Adrenal gland (tissue), 12 donors: ENCODE data around the gene TAF15. TPM values are rescaled to one million over a fixed set of nuclear protein-coding genes. Genes with fewer than 3 reads are reported as not detected.

ENCODE experiments used
- DNase-seq, 7 donors: peaks; one replicate each; pipeline ENCODE4 v3.0.0-alpha.2; 2019 to 2020
- H3K27ac ChIP-seq, 5 donors: fragments of 200-600 bp; sonication (generic) in 4 of 5; 1 replicate in 3 of 5; 2 replicates in 2 of 5; pipeline versions ENCODE4 v1.5.1 to v1.8.0; 2016 to 2020; ENCODE audit warnings: mild to moderate bottlenecking in 1 of 5
- H3K27me3 ChIP-seq: fragments of 200-600 bp; 2 replicates; pipeline ENCODE4 v1.8.0; 2021
- H3K36me3 ChIP-seq, 2 donors: fragments of 200-600 bp; replicated peaks in 1 of 2; 1 replicate in 1 of 2; 2 replicates in 1 of 2; pipeline versions ENCODE4 v1.5.1 to v1.8.0; 2018 to 2022
- H3K4me1 ChIP-seq, 2 donors: fragments of 200-600 bp; replicated peaks in 1 of 2; 1 replicate in 1 of 2; 2 replicates in 1 of 2; pipeline versions ENCODE4 v1.5.1 to v1.8.0; 2018 to 2021
- H3K4me3 ChIP-seq, 4 donors: fragments of 200-600 bp; sonication (generic) in 3 of 4; one replicate each; pipeline ENCODE4 v1.5.1; 2016 to 2018
- H3K9me3 ChIP-seq, 3 donors: fragments of 200-600 bp; sonication (generic) in 1 of 3; replicated peaks in 1 of 3; 1 replicate in 2 of 3; 2 replicates in 1 of 3; pipeline versions ENCODE4 v1.5.1 to v1.8.0; 2016 to 2021
- POLR2A ChIP-seq, 2 donors: fragments of 450-650 bp; IDR thresholded peaks; one replicate each; pipeline ENCODE4 v1.6.1; 2017; ENCODE audit warnings: antibody characterized with exemption in 2 of 2, mild to moderate bottlenecking in 2 of 2, moderate library complexity in 1 of 2
- WGBS, 4 donors: extraction: QIAGEN DNeasy Blood & Tissue Kit in 2 of 4; methylation state at CpG; one replicate each; pipeline versions ENCODE4 v1.1.5 to v1.1.7; 2013 to 2017; 5-methylcytosine and 5-hydroxymethylcytosine counted together
- intact Hi-C, 2 donors: fragments of 100-400 bp; cut with DNase I; formaldehyde crosslinking; loops; one replicate each; pipeline versions ENCODE4 v1.14.1 to v1.15.0; 2022 to 2023
- polyA plus RNA-seq, 3 donors: library from polyadenylated mRNA; stranded (reverse); fragments of 200-250 nt in 2 of 3; fragments of 350-450 nt in 1 of 3; fragmentation: Illumina TruSeq in 1 of 3; extraction: RNeasy Lipid Tissue Mini Kit (QIAGEN cat#74804) in 1 of 3; gene quantifications; one replicate each; pipeline ENCODE4 v1.2.3, GENCODE V29; 2013 to 2014
- total RNA-seq, 9 donors: library from RNA; depleted of rRNA in 4 of 9; stranded (reverse); fragments of >200 nt in 4 of 9; fragments of 120-200 nt in 1 of 9; fragmentation: NEBNext Ultra II Directional in 1 of 9; extraction: Animal tissue kit (Norgen Biotek cat#: 25700) in 1 of 9; gene quantifications; one replicate each; pipeline versions ENCODE4 v1.1.0 to v1.2.4, GENCODE V29; 2013 to 2023
- TF ChIP-seq, protein P1 (sequence below), 6 experiments: fragments of 450-650 bp in 4 of 6; fragments of 200-600 bp in 2 of 6; sonication (generic) in 1 of 6; IDR thresholded peaks; 1 replicate in 5 of 6; 2 replicates in 1 of 6; pipeline versions ENCODE4 v1.5.1 to v1.8.0; 2016 to 2021; ENCODE audit warnings: antibody characterized with exemption in 6 of 6, mild to moderate bottlenecking in 2 of 6, moderate library complexity in 1 of 6
- donor health status: healthy with polysubstance abuse.
- donor health status: Bipolar disorder and iron deficiency.
- donor health status: DM: yes; HTN: yes; CAD: no.
- donor health status: DM: no; HTN: no; CAD: no.
- donor health status: DM: no; HTN: no; CAD: no.
- donor health status: DM: yes; HTN: yes; CAD: no.

TAF15 gene
- total and polyA plus RNA-seq, 12 donors, result 27.8 to 213 (median 145) TPM

DNA sequence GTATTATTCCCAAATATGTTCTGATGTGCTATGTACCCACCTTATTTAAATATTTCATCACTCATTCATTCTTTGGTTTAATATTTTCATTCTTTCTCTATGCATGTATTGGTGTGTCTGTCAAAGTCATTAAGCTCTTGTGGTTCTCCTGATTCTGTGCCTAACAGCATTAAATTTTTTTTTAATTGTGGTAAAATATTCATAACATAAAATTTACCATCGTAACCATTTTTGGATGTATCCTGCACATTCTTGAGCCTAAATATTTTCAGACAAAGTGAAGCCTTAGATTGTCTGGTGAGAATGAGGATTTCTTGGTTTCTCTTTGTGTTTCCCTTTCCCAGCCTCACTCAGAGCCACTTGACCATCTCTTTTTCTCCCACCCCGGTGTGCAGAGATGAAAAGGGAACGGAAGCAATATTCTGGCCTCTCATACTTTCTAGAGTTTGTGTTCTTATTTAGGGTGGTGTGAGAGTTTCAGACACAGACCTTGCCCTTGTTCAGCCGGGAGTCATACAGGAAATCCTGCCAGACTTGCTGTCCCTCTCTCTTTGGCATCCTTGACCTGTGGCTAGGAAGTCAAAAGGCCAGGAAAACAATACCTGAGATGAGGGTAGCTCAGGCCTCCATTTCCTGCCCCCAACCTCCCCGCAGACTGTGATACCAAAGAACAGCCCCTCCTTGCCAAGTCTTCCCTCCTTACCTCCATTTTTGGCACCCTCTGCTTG lies 66.0 kb downstream of the TAF15 start:
- H3K9me3 ChIP-seq, result no peaks in the 10 kb centered on the region
- H3K36me3 ChIP-seq, result no peaks in the 10 kb centered on the region
- no peak for TF ChIP-seq POLR2A (IDR thresholded peaks at IDR 0.05)
- TF ChIP-seq, protein P1, sequence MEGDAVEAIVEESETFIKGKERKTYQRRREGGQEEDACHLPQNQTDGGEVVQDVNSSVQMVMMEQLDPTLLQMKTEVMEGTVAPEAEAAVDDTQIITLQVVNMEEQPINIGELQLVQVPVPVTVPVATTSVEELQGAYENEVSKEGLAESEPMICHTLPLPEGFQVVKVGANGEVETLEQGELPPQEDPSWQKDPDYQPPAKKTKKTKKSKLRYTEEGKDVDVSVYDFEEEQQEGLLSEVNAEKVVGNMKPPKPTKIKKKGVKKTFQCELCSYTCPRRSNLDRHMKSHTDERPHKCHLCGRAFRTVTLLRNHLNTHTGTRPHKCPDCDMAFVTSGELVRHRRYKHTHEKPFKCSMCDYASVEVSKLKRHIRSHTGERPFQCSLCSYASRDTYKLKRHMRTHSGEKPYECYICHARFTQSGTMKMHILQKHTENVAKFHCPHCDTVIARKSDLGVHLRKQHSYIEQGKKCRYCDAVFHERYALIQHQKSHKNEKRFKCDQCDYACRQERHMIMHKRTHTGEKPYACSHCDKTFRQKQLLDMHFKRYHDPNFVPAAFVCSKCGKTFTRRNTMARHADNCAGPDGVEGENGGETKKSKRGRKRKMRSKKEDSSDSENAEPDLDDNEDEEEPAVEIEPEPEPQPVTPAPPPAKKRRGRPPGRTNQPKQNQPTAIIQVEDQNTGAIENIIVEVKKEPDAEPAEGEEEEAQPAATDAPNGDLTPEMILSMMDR (IDR thresholded peaks at IDR 0.05), result no peak
- DNase-seq, result peak in 4 of 7 donors; percentile 15 to 62 (median 26)
- no peak overlapping the region for H3K4me3 ChIP-seq
- 28 to 40% (median 35%) methylated on average over 5 of the region's 5 CpGs for WGBS, 4 donors
- H3K27me3 ChIP-seq, result no peaks in the 10 kb centered on the region
- no peaks in the 10 kb centered on the region for H3K4me1 ChIP-seq
- intact Hi-C loops, result no loop called here
- H3K27ac ChIP-seq, result peak overlapping the region in 1 of 5 donors; percentile 3

DNA sequence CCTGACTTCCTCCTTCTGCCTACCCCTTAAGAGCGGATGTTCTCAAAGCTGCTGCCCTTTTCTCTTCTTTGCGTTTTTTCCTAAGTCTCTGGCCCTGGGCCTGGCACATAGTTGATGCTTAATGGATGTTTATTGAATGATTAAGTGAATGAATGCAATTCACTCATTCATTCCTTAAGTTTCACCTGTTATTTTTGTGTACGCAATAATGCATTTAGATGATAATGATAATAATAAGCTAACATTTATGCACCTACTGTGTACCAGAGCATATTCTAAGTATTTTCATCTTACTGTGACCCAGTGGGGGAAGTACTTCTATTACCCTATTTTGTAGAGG lies 66.5 kb downstream of the TAF15 start:
- intact Hi-C loops, result no loop called here
- Histone ChIP-seq H3K27me3 (no peaks in the 10 kb centered on the region), H3K4me1 (no peaks in the 10 kb centered on the region), H3K9me3 (no peaks in the 10 kb centered on the region), H3K27ac (peak overlapping the region in 1 of 5 donors; percentile 3), H3K4me3 (no peak overlapping the region), H3K36me3 (no peaks in the 10 kb centered on the region)
- WGBS, 4 donors, result 60 to 69% (median 64%) methylated on average over 3 of the region's 3 CpGs
- TF ChIP-seq, protein P1 (IDR thresholded peaks at IDR 0.05), result no peak
- no peak for TF ChIP-seq POLR2A (IDR thresholded peaks at IDR 0.05)
- DNase-seq, result no peak

DNA sequence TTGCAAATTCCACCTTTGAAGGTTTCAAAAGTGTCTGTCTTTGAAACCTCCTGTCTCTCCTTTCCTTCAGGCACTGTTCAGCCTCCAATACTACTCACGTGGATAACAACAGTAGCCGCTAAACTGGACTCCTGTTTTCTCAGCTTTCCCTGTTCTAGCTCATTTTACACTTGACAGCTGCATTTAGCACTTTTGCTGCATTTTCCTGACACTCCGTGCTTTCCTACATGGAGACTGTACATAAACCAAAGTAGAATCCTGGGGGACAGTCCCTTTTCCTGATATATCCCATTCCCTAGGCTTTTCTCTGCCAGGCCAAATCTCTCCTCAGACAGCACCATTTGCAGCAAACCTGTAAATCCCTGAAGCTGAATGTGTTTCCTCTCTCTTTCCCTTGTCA lies 67.2 kb downstream of the TAF15 start:
- Histone ChIP-seq H3K9me3 (no peaks in the 10 kb centered on the region), H3K4me1 (no peaks in the 10 kb centered on the region), H3K27ac (no peak overlapping the region), H3K4me3 (no peak overlapping the region), H3K36me3 (no peaks in the 10 kb centered on the region), H3K27me3 (no peaks in the 10 kb centered on the region)
- DNase-seq, result no peak
- TF ChIP-seq, protein P1 (IDR thresholded peaks at IDR 0.05), result no peak
- TF ChIP-seq POLR2A (IDR thresholded peaks at IDR 0.05), result no peak
- WGBS, 4 donors, result 83 to 89% (median 88%) methylated on average over 3 of the region's 3 CpGs
- intact Hi-C loops, result no loop called here

DNA sequence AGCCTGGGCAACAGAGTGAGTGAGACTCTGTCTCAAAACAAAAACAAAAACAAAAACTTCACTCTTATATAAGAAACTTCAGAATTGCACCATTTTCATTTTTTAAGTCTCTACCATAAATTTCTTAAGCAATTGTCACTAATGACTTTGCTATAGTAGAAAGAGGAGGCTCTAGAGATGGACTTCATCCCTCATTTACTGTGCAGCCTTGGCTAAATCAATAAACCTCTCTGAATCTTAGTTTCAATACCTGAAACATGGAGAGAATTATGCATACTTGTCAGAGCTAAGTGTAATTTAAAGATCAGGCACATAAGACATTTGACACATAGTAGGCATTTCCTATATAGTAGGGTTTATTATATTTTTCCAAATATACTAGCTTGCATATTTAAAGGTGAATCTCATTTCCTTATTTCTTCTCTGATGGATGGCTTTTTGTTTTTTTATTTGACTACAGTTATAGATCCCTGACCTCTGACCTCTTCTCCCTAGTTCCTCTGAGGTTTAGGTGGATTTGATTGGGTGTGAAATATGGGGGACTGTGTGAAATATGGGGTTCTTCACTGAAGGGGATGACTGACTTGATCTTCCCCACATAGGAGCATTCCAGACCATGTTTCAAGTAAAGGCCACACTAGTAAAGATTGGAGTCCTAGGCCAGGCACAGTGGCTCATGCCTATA lies 68.2 kb downstream of the TAF15 start:
- intact Hi-C loops, result no loop called here
- Histone ChIP-seq H3K27me3 (no peaks in the 10 kb centered on the region), H3K4me1 (no peaks in the 10 kb centered on the region), H3K4me3 (no peak overlapping the region), H3K27ac (no peak overlapping the region), H3K9me3 (no peaks in the 10 kb centered on the region), H3K36me3 (no peaks in the 10 kb centered on the region)
- DNase-seq, result no peak
- no peak for TF ChIP-seq POLR2A (IDR thresholded peaks at IDR 0.05)
